ENCODE results near the gene BLOC1S4. TPM values are rescaled to one million over a fixed set of nuclear protein-coding genes. Genes with fewer than 3 reads are reported as not detected.

The BLOC1S4 gene
- total RNA-seq, 1 experiment from 2014 or later: 18.2 TPM

DNA sequence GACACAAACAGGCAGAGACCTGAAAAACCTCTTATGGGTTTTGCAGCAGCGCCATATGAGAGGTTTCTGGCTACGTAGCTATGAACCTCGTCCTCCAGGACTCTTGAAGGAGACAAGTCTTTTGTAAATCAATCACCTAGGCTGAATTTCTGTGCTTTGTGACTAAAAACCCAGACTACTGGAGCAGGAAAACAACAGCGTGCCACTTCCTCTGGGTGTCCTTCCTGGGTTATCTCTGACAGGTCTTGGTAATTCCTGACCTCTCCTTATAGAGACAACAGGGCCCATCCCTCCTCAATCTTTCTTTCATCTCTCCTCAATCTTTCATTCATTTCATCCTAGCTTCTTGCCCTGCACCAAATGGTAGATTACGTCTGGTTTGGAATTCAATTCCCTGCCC, 16.6 kb upstream of the BLOC1S4 start:
- H3K27ac ChIP-seq: no peak overlapping the region
- H3K36me3 ChIP-seq: no peaks in the 10 kb centered on the region; the same call in none of the 2 replicates
- H3K4me1 ChIP-seq: no peaks in the 10 kb centered on the region
- DNase-seq: no peak
- H3K4me3 ChIP-seq: no peak overlapping the region
- H3K27me3 ChIP-seq: no peaks in the 10 kb centered on the region
- H3K9me3 ChIP-seq (replicated peaks): 0 out of 2 replicates have a peak, but pooled peaks cover 3% of the 10 kb centered on the region

DNA sequence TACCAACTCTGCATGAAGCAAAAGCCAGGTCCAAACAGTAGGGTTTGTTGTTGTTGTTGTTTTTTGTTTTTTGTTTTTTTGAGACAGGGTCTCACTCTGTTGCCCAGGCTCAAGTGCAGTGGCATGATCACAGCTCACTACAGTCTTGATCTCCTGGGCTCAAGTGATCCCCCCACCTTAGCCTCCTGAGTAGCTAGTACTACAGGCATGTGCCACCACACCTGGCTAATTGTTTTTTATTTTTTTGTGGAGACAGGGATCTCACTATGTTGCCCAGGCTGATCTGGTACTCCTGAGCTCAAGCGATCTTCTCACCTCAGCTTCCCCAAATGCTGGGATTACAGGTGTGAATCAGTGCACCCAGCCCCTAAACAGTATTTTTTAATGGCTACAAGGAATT, 16.1 kb upstream of the BLOC1S4 start:
- H3K27ac ChIP-seq: no peak overlapping the region
- no peak for DNase-seq

DNA sequence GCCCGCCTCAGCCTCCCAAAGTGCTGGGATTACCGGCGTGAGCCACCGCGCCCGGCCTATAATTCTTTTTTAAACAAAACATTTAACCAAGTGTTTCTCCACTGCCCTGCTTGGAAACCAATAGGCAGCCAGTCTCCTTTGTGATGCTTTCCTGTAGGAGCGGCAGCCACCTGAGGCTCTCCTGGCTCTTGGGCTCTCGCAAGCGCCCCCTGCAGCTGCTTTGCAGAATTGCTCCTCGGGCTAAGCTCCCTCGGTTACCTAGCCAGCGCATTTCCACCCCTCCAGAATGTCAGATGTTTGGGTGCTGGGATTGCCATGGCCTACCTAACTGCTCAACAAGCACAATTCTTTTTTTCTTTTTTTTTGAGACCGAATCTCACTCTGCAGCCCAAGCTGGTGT, 14.6 kb upstream of the BLOC1S4 start:
- peak in 1 of 2 experiments; percentile 51 for DNase-seq
- Histone ChIP-seq H3K9me3 (replicated peaks) (0 out of 2 replicates have a peak, but pooled peaks cover 8% of the 10 kb centered on the region), H3K36me3 (no peaks in the 10 kb centered on the region; the same call in none of the 2 replicates), H3K27ac (no peak overlapping the region), H3K27me3 (no peaks in the 10 kb centered on the region), H3K4me1 (no peaks in the 10 kb centered on the region), H3K4me3 (no peak overlapping the region)

More for the DNA sequence above, 16.1 kb upstream of the BLOC1S4 start:
- Histone ChIP-seq H3K4me1 (no peaks in the 10 kb centered on the region), H3K36me3 (no peaks in the 10 kb centered on the region; the same call in none of the 2 replicates), H3K27me3 (no peaks in the 10 kb centered on the region), H3K9me3 (replicated peaks) (0 out of 2 replicates have a peak, but pooled peaks cover 4% of the 10 kb centered on the region), H3K4me3 (no peak overlapping the region)

DNA sequence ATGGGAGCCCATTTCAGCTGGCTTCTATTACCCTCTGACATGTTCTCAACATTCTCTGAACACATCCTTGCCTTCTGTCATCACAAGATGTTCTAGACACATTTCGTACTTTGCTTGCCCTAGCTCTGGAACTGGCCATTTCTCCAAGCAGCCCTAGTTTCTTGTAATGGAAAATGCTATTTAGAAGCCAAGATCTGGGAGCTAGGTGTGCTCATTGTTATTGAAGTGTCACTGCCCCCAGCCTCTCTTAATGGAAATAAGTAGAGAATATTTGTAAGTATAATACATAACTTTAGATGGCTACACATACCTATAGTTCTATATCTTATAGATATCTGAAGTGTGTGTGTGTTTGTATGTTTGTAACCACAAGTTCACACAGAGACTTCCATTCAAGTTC, 13.2 kb upstream of the BLOC1S4 start:
- DNase-seq: no peak
- H3K27ac ChIP-seq: no peak overlapping the region
- H3K4me3 ChIP-seq: no peak overlapping the region
- H3K4me1 ChIP-seq: peaks cover 3% of the 10 kb centered on the region
- 0 out of 2 replicates have a peak, but pooled peaks cover 8% of the 10 kb centered on the region for H3K9me3 ChIP-seq (replicated peaks)
- H3K36me3 ChIP-seq: peaks cover 6% of the 10 kb centered on the region
- no peaks in the 10 kb centered on the region for H3K27me3 ChIP-seq

DNA sequence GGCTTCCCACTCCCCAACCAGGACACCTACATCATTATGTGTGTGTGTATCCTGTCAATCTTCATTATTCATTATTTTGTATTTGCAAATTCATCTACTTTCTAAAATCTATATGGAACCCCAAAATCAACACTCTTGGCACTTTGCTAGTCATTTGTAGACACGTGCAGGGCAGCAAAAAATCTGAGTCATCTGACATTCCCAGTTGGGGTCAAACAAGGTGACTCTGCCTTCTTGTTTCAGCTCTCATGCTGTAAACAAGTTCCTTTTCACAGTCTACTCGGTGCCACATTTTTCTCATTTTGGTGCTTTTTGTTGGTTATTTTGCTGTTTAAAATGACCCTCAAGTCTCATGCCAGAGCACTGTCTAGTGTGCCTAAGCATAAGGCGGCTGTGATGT, 12.2 kb upstream of the BLOC1S4 start:
- H3K9me3 ChIP-seq (replicated peaks): 0 out of 2 replicates have a peak, but pooled peaks cover 8% of the 10 kb centered on the region
- H3K36me3 ChIP-seq: peaks cover 12% of the 10 kb centered on the region
- no peak overlapping the region for H3K4me3 ChIP-seq
- H3K27ac ChIP-seq: no peak overlapping the region
- H3K27me3 ChIP-seq: no peaks in the 10 kb centered on the region
- DNase-seq: no peak
- H3K4me1 ChIP-seq: peaks cover 10% of the 10 kb centered on the region

DNA sequence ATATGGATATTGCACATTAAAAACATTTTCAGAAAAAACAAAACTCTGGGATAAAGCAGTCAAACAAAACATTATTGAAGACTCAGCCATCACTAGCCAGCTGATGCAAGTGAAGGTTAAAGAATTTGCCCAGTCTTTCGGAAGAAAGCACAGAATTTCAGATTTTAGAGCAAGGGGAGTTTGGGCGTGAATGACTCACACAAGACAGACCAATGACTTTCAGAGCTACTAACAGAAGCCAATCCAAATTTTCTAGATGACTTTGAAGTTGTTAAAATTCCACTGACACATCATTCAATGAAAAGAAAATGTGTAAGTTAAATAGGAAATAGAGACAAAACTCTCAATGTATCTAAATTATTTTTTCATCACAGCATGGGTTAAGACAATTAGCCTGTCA, 10.3 kb upstream of the BLOC1S4 start:
- H3K27me3 ChIP-seq: no peaks in the 10 kb centered on the region
- peaks cover 10% of the 10 kb centered on the region for H3K4me1 ChIP-seq
- peaks cover 12% of the 10 kb centered on the region for H3K36me3 ChIP-seq
- 0 out of 2 replicates have a peak, but pooled peaks cover 8% of the 10 kb centered on the region for H3K9me3 ChIP-seq (replicated peaks)
- no peak overlapping the region for H3K4me3 ChIP-seq
- DNase-seq: no peak
- H3K27ac ChIP-seq: no peak overlapping the region

DNA sequence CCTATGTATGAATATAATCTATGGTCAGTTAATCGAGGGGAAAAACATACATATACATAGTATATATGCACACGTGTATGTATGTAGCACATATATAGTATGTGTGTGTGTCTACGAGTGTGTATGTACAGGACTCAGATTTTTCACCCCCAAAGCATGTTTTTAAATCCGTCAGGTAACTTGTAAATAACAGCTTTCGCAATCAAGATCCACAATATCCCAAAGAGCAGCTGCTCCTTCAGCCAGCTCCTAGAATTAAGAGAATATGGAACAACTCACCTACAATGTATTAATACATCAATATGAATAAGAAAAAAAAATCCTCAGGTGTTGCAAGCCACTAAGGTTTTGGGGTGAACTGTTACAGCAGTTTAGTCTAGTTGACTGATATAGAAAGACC, 9.8 kb upstream of the BLOC1S4 start:
- Histone ChIP-seq H3K4me3 (no peak overlapping the region), H3K4me1 (peaks cover 10% of the 10 kb centered on the region), H3K27ac (no peak overlapping the region), H3K36me3 (peaks cover 12% of the 10 kb centered on the region), H3K9me3 (replicated peaks) (0 out of 2 replicates have a peak, but pooled peaks cover 8% of the 10 kb centered on the region), H3K27me3 (no peaks in the 10 kb centered on the region)
- DNase-seq: no peak

DNA sequence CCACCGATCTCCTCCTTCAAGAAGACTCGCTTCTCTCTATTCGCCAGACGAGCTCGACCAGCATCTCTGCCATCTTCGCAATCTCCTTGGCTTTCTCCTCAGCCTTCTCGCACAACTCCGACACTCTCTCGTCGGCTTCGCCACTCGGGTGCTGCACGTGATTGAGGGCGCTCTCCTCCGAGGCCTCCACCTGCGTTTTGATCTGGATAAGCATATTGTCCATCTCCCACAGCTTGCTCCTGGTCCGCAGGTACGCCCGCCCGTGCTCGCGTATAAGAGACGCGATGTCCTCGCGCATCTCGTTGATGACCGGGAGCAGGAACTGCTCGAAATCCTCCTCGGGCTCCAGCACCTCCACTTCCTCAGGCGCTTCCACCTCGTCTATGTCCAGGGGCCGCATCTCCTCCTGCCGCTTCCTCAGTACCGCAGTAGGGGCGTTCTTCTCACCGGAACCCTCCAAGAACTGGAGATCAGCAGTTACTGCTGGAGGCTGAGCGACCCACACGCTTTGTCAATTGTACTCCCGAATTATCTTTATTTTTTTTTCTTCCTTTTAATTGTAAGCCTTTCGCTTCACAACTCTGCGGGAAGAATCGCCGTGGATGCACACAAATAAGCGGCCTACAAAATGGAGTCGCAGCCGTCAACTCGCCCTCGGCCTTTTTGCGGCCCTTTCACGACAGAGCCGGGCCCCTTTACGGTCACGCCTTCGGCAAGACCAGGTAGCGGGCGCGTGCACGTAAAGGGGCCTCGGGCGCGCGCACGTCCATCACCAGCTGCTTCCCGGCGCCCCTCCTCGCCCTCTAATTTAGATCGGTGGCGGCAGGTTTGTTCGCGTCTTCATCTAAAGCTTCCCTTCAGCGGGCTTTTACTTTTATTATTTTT, 6.5 kb upstream of the BLOC1S4 start, which contains the start of gene MRFAP1L1:
TSS of gene MRFAP1L1 (minus strand) at position 636 of the 885 bp plus-strand sequence. CDS start at position 400, 236 bp downstream.
- H3K4me3 ChIP-seq: peak within 1 kb of the TSS; percentile 84
- 0 out of 2 replicates have a peak, but pooled peaks cover 5% of the 10 kb centered on the region for H3K9me3 ChIP-seq (replicated peaks)
- DNase-seq: peak; percentile 97
- peaks cover 12% of the 10 kb centered on the region; the same call in 1 of the 2 replicates for H3K36me3 ChIP-seq
- H3K27me3 ChIP-seq: no peaks in the 10 kb centered on the region
- H3K4me1 ChIP-seq: peaks cover 10% of the 10 kb centered on the region
- peak within 1 kb of the TSS; percentile 46 for H3K27ac ChIP-seq

DNA sequence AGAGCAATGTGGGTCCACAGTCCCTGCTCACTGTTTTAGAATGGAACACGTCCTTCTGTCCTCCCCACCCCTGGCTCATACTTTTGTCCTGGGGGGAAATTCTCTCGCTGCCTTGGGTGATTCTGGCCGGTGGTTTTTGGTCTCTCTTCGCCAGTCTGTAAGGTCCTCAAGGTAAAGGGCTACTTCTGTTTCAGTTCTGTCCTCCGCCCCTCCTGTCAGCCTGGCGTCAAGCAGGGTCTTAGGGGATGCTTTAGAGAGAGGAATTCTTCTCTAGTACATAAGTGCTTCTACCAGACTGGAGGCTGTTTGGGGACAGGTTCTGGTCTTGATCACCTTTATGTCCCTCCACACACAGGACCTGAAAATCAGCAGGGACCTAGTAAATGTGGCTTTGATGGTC, 5.7 kb upstream of the BLOC1S4 start:
- 0 out of 2 replicates have a peak, but pooled peaks cover 1% of the 10 kb centered on the region for H3K9me3 ChIP-seq (replicated peaks)
- no peaks in the 10 kb centered on the region for H3K27me3 ChIP-seq
- H3K4me3 ChIP-seq: peak overlapping the region; percentile 84
- DNase-seq: no peak
- H3K27ac ChIP-seq: no peak overlapping the region
- peaks cover 10% of the 10 kb centered on the region for H3K4me1 ChIP-seq
- peaks cover 12% of the 10 kb centered on the region; the same call in 1 of the 2 replicates for H3K36me3 ChIP-seq

DNA sequence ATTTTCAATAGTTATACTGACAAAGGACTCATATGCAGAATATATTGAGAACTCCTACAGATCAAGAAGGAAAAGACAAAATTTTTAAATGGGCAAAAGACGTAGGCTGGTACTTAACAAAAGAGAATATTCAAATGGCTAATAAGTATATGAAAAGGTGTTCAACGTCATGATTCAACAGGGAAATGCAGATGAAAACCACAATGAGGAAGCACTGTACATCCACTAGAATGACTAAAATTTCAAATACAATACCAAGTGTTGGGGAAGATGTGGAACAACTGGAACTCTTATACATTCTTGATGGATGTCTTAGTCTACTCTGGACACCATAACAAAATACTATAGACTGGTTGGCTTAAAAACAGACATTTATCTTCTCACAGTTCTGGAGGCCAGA, 5.0 kb upstream of the BLOC1S4 start:
- Histone ChIP-seq H3K4me1 (peaks cover 10% of the 10 kb centered on the region), H3K36me3 (peaks cover 12% of the 10 kb centered on the region; the same call in 1 of the 2 replicates), H3K9me3 (replicated peaks) (no peaks in the 10 kb centered on the region), H3K27me3 (no peaks in the 10 kb centered on the region), H3K4me3 (no peak overlapping the region), H3K27ac (no peak overlapping the region)
- no peak for DNase-seq

DNA sequence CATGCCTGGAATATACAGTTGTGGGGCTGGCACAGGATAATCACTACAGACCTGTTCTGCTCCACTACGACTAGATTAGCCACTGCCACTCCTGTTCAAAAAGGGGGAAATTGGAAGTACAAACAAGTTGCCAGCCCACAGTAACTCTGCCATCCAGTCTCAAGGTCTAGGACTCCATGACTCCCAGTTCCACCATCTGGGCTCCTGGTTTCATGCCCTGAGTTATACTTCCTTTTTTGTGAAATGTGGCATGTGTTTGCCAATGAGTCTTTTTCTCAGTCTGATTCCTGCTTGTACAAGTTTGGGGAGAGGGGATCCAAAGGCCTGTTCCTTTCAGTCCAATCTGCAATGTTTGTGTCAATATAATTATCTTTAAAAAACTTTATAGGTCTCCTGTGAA, 1.0 kb upstream of the BLOC1S4 start:
- H3K4me1 ChIP-seq: peaks cover 4% of the 10 kb centered on the region
- H3K27ac ChIP-seq: no peak overlapping the region
- H3K4me3 ChIP-seq: no peak overlapping the region
- H3K27me3 ChIP-seq: no peaks in the 10 kb centered on the region
- H3K36me3 ChIP-seq: no peaks in the 10 kb centered on the region
- no peak for DNase-seq
- H3K9me3 ChIP-seq (replicated peaks): no peaks in the 10 kb centered on the region

DNA sequence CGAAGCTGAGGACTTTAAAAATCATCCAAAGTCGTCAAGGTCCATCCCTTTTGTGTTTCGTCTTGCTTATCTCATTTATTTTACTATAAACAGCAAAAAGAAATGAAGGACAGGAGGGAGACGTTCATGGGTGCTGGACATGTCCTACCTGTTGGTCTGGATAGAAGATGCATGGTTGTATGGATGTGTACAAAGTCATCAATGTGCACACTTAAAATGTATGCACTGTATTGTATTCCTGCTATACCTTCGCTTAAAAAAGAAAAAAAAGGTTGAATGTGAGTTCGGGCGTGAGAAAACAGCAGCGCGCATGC, 313 bp upstream of the BLOC1S4 start:
- Histone ChIP-seq H3K36me3 (no peaks in the 10 kb centered on the region), H3K4me3 (peak overlapping the region; percentile 70), H3K4me1 (peaks cover 7% of the 10 kb centered on the region), H3K27ac (no peak overlapping the region), H3K27me3 (no peaks in the 10 kb centered on the region), H3K9me3 (replicated peaks) (no peaks in the 10 kb centered on the region)
- no peak for DNase-seq

DNA sequence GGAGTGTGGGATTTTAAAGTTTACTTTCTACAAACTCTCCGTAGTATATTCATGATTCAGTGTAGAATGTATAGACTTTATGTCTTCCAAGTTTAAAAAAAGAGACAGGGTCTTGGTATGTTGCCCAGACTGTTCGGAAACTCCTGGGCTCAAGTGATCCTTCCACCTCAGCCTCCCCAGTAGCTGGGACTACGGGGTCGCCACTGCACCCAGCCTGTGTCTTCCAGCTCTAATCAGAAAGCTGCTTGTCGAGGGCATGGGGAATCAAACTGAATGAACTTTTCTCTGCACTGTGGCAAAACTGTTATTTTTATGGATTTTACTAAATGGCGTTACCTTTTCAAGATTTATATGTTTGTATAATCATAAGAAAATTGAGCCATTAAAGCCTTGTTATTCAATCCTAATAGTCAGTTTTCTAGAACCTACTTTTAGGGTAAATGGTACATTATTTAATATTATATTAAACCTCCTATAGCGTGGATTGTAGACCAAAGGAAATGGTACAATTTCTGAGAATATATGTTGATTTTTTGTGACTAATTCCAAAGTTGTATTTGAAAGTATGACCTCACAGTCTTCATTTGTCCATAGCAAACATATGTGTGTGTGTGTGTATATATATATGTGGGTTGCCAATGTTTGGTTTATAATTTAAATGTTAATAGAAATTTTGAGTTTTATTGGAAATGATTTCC, 1.1 kb downstream of the BLOC1S4 start:
- Histone ChIP-seq H3K4me3 (peak overlapping the region; percentile 70), H3K27ac (no peak overlapping the region), H3K4me1 (peaks cover 10% of the 10 kb centered on the region), H3K27me3 (no peaks in the 10 kb centered on the region), H3K36me3 (no peaks in the 10 kb centered on the region), H3K9me3 (replicated peaks) (no peaks in the 10 kb centered on the region)
- DNase-seq: peak in 1 of 2 experiments; percentile 38

DNA sequence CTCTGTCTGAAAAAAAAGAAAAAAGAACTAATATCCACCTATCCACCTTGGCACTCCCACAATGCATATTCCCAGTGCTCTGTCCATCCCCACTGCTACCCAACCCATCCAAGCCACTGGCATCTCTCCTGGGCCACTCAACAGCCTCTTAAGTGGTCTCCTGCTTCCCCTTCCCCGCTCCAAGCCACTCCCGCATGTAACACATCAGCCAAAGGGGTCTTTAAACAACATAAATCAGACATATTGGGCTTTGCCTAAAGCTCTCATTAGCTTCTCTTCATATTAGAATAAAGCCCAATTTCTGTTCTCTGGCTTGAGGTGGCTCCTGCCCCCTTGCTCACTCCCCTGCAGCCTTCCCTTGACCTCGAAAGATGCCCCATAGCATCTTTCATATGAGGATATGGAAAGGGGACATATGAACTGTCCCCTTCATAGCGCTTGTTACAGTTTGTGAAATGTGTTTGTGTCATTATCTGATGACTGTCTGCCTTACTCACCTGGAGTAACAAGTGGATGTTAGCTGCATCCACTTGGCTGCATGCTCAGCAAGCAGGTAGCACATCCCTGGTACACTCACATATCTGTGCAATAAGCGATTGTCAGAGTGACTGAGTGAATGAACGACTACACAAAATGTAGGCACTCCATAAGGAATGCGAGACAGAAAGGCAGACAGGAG, 3.1 kb downstream of the BLOC1S4 start:
- no peaks in the 10 kb centered on the region for H3K36me3 ChIP-seq
- no peaks in the 10 kb centered on the region for H3K9me3 ChIP-seq (replicated peaks)
- H3K4me3 ChIP-seq: no peak overlapping the region
- peaks cover 10% of the 10 kb centered on the region for H3K4me1 ChIP-seq
- H3K27ac ChIP-seq: no peak overlapping the region
- H3K27me3 ChIP-seq: no peaks in the 10 kb centered on the region
- no peak for DNase-seq

Data from SJCRH30 (cell line).